HL-60 (cell line): ENCODE data around the gene NRARP.

Experiments
- DNase-seq, 2 experiments: peaks; one replicate each; pipeline ENCODE4 v3.0.0-alpha.2; 2010 to 2020; ENCODE audit warnings: low read depth in 1 of 2, low spot score in 1 of 2
- H3K27ac ChIP-seq: fragments of 250-450 bp; sonication (Bioruptor Pico); replicated peaks from 2 replicates; pipeline ENCODE4 v1.5.1; 2020; ENCODE audit warnings: mild to moderate bottlenecking, moderate library complexity
- H3K27me3 ChIP-seq: fragments of 250-450 bp; sonication (Bioruptor Pico); 2 replicates; pipeline ENCODE4 v1.5.1; 2021; ENCODE audit warnings: mild to moderate bottlenecking, moderate library complexity; ENCODE audit not compliant: insufficient read depth, poor library complexity, severe bottlenecking
- H3K4me3 ChIP-seq: replicated peaks from 2 replicates; pipeline ENCODE4 v1.5.1; 2011; ENCODE audit warnings: mild to moderate bottlenecking, control low read depth, low read length; ENCODE audit not compliant: insufficient read depth
- GABPA ChIP-seq: IDR thresholded peaks from 2 replicates; pipeline ENCODE4 v1.6.1; 2012; ENCODE audit warnings: low read depth
- POLR2AphosphoS5 ChIP-seq: IDR thresholded peaks from 2 replicates; pipeline ENCODE4 v1.6.1; 2012; ENCODE audit warnings: low read depth
- SPI1 ChIP-seq: IDR thresholded peaks from 2 replicates; pipeline ENCODE4 v1.6.1; 2012; ENCODE audit warnings: low read depth, mild to moderate bottlenecking, borderline replicate concordance
- TF ChIP-seq, protein P1 (sequence below): IDR thresholded peaks from 2 replicates; pipeline ENCODE4 v1.6.1; 2012; ENCODE audit warnings: low read depth; ENCODE audit not compliant: insufficient replicate concordance
- TF ChIP-seq, protein P2 (sequence below): IDR thresholded peaks from one replicate; pipeline ENCODE4 v1.5.1; 2011; ENCODE audit warnings: low read length, control low read depth, inconsistent platforms; ENCODE audit not compliant: insufficient read depth

Gene NRARP

DNA sequence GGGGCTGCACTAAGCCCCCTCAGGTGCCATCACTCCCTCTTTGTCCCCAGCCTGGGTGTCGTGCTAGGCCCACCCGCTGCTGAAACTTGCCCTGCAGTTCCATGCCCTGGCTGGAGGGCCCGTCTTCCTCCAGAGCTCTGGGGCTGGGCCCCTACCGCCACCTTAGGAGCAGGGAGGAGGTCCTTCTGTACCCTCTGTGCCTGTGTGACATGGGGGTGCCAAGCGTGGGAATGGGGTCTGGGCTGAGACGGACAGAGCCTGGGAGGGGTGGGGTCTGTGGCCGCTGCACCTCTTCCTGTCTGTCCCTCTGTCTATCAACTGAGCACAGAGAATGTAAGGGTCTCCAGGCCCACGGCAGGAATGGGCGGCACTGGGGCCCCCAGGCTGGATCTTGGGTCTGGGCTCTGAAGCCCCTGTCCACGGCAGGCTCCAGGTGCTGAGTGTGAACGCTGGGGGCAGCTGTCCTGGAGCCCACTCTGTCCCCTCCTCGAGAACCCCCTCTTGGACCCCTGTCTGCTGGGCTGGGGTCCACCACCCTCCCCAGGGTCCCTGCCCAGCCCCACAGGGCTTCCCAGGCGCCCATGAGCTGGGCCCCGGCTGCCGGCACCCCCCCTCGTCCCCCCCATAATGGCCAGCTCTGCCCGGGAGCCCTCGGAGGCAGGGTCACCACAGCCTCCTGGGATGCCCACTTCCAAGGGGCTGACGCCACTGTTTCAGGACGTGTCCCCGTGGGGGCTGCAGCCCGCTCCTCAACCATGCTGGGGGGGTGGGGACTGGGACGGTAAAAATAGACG is 15.8 kb upstream of the NRARP start:
- H3K4me3 ChIP-seq, result no peak overlapping the region
- no peak for DNase-seq
- H3K27me3 ChIP-seq, result peaks cover 6% of the 10 kb centered on the region
- no peak overlapping the region for H3K27ac ChIP-seq
- TF ChIP-seq, protein P1, sequence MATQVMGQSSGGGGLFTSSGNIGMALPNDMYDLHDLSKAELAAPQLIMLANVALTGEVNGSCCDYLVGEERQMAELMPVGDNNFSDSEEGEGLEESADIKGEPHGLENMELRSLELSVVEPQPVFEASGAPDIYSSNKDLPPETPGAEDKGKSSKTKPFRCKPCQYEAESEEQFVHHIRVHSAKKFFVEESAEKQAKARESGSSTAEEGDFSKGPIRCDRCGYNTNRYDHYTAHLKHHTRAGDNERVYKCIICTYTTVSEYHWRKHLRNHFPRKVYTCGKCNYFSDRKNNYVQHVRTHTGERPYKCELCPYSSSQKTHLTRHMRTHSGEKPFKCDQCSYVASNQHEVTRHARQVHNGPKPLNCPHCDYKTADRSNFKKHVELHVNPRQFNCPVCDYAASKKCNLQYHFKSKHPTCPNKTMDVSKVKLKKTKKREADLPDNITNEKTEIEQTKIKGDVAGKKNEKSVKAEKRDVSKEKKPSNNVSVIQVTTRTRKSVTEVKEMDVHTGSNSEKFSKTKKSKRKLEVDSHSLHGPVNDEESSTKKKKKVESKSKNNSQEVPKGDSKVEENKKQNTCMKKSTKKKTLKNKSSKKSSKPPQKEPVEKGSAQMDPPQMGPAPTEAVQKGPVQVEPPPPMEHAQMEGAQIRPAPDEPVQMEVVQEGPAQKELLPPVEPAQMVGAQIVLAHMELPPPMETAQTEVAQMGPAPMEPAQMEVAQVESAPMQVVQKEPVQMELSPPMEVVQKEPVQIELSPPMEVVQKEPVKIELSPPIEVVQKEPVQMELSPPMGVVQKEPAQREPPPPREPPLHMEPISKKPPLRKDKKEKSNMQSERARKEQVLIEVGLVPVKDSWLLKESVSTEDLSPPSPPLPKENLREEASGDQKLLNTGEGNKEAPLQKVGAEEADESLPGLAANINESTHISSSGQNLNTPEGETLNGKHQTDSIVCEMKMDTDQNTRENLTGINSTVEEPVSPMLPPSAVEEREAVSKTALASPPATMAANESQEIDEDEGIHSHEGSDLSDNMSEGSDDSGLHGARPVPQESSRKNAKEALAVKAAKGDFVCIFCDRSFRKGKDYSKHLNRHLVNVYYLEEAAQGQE, result no peak
- TF ChIP-seq SPI1, result no peak
- TF ChIP-seq, protein P2, sequence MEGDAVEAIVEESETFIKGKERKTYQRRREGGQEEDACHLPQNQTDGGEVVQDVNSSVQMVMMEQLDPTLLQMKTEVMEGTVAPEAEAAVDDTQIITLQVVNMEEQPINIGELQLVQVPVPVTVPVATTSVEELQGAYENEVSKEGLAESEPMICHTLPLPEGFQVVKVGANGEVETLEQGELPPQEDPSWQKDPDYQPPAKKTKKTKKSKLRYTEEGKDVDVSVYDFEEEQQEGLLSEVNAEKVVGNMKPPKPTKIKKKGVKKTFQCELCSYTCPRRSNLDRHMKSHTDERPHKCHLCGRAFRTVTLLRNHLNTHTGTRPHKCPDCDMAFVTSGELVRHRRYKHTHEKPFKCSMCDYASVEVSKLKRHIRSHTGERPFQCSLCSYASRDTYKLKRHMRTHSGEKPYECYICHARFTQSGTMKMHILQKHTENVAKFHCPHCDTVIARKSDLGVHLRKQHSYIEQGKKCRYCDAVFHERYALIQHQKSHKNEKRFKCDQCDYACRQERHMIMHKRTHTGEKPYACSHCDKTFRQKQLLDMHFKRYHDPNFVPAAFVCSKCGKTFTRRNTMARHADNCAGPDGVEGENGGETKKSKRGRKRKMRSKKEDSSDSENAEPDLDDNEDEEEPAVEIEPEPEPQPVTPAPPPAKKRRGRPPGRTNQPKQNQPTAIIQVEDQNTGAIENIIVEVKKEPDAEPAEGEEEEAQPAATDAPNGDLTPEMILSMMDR, result no peak
- no peak for TF ChIP-seq POLR2AphosphoS5
- no peak for TF ChIP-seq GABPA

- Histone ChIP-seq H3K4me3 (no peak overlapping the region), H3K27ac (no peak overlapping the region), H3K27me3 (peaks cover 6% of the 10 kb centered on the region)
- no peak for DNase-seq
- TF ChIP-seq POLR2AphosphoS5 (no peak), GABPA (no peak), SPI1 (no peak)
- TF ChIP-seq, protein P1, result no peak
- TF ChIP-seq, protein P2, result no peak
Observed at GRCh38 chr9:137317021-137317717, 15.1 kb upstream of the NRARP start.

GRCh38 chr9:137316012-137316981 is 14.2 kb upstream of the NRARP start:
- Histone ChIP-seq H3K27me3 (peaks cover 6% of the 10 kb centered on the region), H3K4me3 (no peak overlapping the region), H3K27ac (no peak overlapping the region)
- TF ChIP-seq SPI1 (no peak), GABPA (no peak), POLR2AphosphoS5 (no peak)
- TF ChIP-seq, protein P1, result no peak
- TF ChIP-seq, protein P2, result no peak
- no peak for DNase-seq
